AG08396 (cell line): ENCODE results near the gene CLIP4.
"Not testable (repeated sequence)": the region's sequence is repeated elsewhere in the genome, so short reads cannot be mapped to it uniquely, and the experiment has no call there.

Source experiments
- DNase-seq: peaks from one replicate; pipeline ENCODE4 v3.0.0; 2012; ENCODE audit warnings: low spot score, mixed read lengths

CLIP4 gene, protein sequence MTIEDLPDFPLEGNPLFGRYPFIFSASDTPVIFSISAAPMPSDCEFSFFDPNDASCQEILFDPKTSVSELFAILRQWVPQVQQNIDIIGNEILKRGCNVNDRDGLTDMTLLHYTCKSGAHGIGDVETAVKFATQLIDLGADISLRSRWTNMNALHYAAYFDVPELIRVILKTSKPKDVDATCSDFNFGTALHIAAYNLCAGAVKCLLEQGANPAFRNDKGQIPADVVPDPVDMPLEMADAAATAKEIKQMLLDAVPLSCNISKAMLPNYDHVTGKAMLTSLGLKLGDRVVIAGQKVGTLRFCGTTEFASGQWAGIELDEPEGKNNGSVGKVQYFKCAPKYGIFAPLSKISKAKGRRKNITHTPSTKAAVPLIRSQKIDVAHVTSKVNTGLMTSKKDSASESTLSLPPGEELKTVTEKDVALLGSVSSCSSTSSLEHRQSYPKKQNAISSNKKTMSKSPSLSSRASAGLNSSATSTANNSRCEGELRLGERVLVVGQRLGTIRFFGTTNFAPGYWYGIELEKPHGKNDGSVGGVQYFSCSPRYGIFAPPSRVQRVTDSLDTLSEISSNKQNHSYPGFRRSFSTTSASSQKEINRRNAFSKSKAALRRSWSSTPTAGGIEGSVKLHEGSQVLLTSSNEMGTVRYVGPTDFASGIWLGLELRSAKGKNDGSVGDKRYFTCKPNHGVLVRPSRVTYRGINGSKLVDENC

DNA sequence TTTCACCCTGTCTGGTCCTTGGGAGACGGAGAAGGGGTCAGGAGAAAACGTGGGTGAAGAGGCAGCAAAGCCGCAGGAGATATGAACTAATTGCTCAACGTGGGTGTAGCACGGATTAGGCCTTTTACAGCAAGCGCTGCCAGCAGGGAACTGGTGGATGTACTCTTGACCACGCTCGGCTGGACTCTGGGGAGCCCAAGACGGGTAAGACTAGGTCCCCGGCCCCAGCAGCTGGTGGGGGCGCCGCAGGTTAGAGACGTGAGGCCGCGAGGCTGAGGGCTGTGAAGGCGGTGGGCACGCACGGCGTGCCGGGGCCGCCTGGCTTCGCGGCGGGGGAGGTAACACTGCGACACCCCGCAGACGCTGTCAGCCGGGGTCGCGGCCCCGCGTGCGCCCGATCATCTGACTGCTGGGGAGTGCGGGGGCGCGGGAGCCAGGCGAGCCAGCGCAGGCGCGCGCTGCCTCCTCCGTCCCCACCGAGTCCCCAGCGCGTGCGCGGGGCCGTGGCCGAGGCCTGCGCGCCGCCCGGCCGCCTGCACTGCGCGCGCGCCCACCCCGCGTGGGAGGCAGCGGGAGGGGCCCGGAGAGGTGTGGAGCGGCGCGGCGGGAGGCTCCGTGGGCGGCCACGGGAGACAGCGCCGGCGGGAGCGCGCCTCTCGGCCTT is at the start of gene CLIP4:
CLIP4 (plus strand) TSS at position 470 of the 664 bp plus-strand sequence. CDS start 5,974 bp downstream, outside the sequence.
- peak; percentile 87 for DNase-seq

GRCh38 chr2:29066271-29066860 is 48.8 kb upstream of the CLIP4 start:
- peak; percentile 47 for DNase-seq

DNA sequence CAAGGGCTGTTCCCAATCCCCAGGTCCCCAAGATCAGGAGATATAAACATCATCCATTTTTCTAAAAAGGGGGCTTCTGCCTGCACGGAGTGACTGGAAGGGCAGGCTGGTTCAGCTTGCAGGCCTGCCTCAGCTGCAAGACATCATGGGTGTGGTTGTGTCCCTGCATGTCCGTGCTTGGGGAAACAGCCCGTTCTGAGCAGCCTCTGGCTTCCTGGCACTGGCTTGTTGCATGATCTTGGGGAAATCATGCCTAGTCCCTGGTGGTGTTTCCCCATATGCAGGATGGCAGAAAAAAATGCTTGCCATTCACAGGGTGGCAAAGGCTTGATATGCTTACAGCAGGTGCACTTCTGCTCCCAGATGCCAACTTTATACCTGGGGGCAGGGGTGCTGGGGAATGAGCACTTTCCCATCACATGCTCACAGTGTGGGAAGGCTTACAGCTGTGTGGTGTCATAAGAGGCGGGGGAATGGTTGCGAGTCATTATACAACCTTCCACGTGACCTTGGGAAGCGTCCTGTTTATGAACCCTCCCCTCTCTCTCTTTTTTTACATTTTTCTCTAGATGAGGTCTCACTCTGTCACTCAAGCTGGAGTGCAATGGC is 48.1 kb upstream of the CLIP4 start:
- no peak for DNase-seq

DNA sequence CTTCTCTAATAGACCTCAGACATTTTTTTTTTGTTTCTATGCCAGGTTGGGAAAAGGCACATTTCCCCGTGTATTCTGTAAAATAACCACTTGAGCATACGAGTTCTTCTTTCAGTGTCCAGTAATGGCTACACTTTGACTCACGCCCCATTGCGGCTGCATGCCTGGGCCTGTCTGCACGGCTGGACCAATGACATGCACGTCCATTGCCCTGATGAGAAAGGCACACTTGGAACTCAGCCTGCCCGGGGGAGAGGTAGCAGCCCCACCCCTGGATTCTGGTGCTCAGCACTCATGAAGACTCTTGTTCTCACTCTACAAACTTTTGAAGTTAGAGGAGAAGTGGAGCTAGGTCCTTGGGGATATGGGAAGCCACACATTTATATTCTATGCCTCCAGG is 46.7 kb upstream of the CLIP4 start:
- DNase-seq: no peak

- no peak for DNase-seq
Measured at GRCh38 chr2:29070526-29070925, 44.7 kb upstream of the CLIP4 start.

DNA sequence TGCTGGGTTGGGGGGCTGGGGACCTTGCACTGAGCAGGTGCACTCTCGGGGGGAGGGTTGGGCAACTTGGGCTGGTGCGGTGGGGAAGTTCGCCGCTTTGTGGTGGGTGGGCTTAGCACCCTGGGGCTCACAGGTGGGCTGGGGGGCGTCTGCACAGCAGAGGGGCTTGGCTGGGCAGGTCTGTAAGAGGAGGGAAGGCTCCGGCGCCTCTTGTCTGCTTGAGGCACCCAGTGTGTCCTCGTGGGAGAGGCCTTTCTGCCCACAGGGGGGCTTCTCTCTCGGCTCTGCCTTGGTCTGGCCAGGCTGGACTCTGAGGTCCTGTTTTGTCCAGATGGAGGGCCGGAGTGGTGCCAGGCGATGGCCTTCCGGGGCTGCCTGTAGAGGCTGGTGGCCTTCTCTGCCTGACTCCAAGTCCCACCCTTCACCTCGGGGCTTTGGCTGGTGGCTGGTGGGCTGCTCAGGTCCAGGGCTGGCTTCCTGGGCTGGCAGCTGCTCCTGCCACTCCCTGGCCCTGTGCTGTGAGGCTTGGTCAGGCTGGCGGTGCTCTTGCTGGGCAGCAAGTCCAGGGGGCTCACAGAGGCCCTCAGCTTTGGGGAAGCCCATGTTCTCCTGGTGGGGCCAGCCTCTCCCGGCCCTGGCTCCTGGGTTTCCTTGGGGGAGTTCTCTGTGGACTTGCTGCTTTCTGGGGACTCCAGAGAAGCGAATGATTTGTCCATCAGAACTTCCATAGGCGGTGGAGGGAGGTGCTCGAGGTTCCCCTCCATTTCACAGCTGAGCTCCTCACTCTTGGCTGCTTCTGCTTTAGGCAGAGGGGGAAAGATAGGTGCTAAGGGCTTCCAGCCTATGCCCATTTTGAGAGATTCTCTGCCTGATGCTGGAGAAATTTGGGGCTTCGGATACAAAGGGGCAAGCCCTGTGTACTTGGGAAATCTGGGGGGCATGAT is 43.9 kb upstream of the CLIP4 start:
- DNase-seq: no peak

DNA sequence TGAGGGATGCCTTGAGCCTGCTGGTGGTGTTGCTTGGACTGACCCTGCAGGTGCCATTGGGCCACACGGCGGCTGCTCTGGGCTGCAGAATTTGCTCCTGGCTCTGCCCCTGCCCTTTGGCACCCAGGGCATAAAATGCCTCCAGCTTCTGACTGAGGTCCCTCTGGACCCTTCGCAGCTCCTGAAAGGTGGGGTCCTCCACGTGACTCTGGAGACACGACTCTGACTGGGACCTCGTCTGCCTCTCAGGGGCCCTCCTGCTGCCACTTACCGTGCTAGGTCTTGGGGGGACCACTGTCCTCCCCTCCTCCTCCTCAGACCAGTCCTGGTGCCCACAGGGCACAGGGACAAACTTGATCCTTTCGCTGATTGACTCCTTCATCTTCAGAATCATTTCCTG is 43.0 kb upstream of the CLIP4 start:
- DNase-seq: no peak

- no peak for DNase-seq
Measured at GRCh38 chr2:29072971-29073725, 42.1 kb upstream of the CLIP4 start.

GRCh38 chr2:29073933-29074332 is 41.3 kb upstream of the CLIP4 start:
- no peak for DNase-seq

GRCh38 chr2:29074411-29074810 is 40.8 kb upstream of the CLIP4 start, which contains the start of gene PCARE:
Gene PCARE, minus strand, starts transcription at chr2:29074523. Its CDS starts 262 bp downstream, at chr2:29074261.
- DNase-seq: no peak

DNA sequence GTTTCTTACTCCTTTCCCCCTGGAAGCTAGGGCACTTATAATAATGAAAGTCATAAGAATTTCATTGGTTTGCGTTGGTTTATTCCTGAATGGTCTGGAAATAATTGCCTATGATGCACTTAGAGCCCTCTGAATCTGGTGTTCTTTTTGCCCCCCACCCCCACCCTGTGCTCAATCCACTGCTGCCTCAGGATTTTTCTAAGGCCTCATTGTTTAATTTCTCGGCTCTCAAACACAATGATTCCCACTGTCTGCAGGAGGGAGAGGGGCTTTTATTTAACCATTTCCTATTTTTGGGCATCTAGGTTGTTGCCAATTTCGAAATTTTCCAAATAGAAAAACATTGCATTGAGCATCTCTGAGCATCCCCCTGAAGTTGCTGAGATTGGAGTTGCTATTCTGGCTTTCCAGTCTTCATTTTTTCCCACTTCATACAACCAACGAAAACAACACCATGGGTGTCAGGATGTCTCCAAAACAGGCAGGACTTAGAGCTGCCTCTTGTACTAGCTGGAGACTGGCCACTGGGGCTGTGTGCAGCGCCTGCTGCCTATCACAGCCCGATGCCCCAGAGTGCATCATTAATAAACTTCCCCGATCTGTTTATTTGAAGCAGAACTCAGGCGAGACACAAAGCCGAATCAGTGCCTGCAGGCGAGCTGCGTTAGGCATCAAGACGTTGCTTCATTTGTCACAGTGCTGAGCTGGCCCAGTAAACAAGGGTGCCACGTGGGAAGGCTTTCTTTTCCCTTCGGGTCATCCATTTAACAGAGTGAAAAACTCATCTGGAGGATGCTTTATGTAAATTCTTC is 39.1 kb upstream of the CLIP4 start:
- peak; percentile 34 for DNase-seq

DNA sequence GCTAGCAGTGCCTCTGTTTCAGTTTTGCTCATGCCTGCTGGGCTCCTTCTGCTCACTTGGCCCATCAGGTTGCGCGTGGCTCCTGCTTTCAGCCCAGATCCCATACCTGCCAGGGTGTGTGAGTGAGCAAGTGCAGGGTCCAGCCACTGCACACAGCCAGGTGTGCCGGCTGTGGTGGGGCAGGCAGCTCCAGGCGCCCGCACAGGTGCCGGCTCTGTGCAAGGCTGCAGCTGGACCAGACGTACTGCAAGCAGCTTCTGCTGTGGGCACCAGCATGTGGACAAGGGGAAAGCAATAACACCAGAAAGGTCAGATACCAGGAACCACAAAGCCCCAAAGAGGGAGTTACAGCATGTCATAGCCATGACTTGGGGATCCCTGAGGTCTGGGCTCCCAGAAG is 35.3 kb upstream of the CLIP4 start:
- no peak for DNase-seq

- DNase-seq: no peak
Measured at GRCh38 chr2:29080886-29081743, 34.1 kb upstream of the CLIP4 start.

DNA sequence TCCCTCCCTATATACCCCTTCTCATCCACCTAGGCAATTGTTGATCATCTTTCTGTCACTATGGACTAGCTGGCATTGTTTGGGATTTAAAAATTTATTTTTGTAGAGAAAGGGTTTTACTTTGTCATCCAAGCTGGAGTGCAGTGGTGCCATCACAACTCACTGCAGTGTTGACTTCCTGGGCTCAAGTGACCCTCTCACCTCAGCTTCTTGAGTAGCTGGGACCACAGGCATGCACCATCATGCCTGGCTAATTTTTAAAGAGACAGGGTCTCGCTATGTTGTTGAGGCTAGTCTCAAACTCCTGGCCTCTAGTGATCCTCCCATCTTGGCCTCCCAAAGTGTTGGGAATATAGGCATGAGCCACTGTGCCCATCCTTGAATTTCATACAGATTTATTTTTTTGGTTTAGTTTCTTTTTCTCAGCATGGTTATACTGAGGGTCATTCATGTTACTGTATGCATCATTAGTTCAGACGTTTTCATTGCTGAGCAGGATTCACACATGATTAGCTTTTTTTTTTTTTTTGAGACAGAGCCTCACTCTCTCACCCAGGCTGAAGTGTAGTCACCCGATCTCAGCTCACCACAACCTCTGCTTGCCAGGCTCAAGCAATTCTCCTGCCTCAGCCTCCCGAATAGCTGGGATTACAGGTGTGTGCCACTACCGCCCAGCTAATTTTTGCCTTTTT is 32.3 kb upstream of the CLIP4 start:
- DNase-seq: no peak

GRCh38 chr2:29084554-29084953 is 30.7 kb upstream of the CLIP4 start:
- no peak for DNase-seq

GRCh38 chr2:29090311-29090710 is 24.9 kb upstream of the CLIP4 start:
- not testable (repeated sequence) for DNase-seq

DNA sequence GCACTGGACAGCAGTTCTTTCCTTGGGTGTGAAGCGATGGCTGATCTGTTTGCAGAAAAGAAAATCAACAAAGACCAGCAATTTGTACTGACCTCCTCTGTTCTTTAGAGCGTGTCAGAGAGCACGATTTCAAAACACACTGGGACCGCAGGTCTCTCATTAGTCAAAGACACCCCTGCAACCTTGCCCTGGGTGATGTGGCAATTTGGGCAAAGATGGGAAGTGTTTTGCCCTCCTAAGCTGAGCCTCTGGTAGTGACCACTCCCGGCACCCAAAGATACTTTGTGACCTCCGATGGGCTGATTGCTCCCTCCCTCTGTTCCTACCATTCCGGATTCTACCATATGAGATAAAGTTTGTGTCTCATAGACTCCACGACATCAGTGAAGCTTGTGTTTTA is 18.2 kb upstream of the CLIP4 start:
- no peak for DNase-seq

GRCh38 chr2:29097569-29097968 is 17.6 kb upstream of the CLIP4 start:
- no peak for DNase-seq
